ENCODE results near the gene B3GALT5.

B3GALT5 gene

GRCh38 chr21:39610703-39611102 lies 2.0 kb upstream of the B3GALT5 start:
- no peak for DNase-seq

DNA sequence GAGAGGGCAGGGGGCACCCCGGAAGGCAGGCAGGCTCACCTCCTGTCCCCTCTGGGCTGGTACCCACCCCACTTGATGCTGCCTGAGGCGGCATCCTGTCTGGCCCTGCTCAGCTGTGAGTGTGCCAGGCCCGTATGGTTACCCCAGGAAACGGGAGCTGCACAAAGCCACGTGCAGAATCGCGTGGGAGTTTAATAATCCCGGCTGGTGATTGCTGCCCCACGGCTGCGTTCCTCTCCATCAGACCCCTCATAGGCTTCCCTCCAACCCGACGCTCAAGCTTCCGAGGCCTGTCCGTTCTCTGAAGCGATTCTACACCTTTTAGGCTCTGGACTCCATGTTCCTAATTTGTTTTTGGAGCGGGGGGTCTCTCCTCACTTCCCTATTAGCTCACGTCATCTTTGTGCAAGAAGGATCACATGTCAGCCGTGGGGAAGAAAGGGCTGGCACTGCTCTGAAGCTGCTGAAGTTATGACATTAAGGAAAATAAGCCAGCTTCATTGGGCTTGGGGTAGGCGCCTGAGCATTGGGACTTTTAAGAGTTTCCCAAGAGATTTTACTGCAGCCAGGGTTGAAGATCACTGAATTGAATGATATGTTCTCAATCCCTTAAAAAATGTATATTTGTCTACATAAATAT lies 1.1 kb upstream of the B3GALT5 start:
- no peak for DNase-seq

- DNase-seq = no peak
Observed at GRCh38 chr21:39613041-39613934, 548 bp downstream of the B3GALT5 start.

DNA sequence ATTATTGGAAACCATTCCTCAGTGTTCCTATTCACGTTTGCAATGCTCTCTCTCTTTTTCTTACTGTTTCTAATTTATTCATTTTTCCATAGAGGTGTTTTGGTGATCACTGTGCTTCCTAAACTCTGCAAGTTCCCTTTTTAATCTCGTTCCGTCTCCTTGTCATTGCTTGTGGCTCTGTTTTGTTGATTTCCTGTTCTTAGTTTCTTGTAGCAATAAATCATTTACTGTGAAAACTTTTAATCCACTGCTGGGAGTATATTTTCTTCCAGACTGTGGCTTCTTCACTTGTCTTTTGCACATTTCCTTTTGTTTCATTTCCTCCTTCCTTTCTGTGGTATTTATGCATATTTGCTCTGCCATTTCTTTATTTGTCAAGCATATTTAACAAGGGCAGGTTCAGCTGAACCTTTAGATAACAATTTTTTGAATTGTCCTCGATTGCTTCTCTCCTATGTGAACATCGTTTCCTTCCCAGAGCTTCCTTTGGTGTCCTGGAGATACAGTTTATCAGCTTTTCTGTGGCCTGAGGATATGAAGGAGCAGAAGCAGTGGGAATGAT lies 3.6 kb downstream of the B3GALT5 start:
- DNase-seq = no peak

DNA sequence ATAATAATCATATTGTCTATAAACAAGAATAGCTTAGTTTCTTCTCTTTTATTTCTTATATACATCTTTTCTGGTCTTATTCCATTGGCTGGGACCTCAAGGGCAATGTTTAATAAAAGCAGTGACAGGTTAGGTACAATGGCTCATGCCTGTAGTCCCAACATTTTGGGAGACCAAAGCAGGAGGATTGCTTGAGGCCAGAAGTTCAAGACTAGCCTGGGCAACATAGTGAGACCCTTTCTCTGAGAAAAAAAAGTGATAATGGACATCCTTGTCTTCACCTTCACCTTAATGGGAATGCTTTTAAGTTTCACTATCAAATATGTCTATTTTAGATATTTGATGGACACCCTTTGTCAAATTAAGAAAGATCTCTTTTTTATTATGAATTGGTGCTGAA lies 8.1 kb downstream of the B3GALT5 start:
- no peak for DNase-seq

GRCh38 chr21:39625211-39625895 lies 12.6 kb downstream of the B3GALT5 start:
- no peak for DNase-seq

- DNase-seq = no peak
Observed at GRCh38 chr21:39628385-39628784, 15.6 kb downstream of the B3GALT5 start.

- no peak for DNase-seq
Observed at GRCh38 chr21:39630191-39630591, 17.5 kb downstream of the B3GALT5 start.

GRCh38 chr21:39630827-39631226 lies 18.1 kb downstream of the B3GALT5 start:
- no peak for DNase-seq

- no peak for DNase-seq
Observed at GRCh38 chr21:39631842-39632562, 19.3 kb downstream of the B3GALT5 start.

- no peak for DNase-seq
Observed at GRCh38 chr21:39632796-39633442, 20.2 kb downstream of the B3GALT5 start.

DNA sequence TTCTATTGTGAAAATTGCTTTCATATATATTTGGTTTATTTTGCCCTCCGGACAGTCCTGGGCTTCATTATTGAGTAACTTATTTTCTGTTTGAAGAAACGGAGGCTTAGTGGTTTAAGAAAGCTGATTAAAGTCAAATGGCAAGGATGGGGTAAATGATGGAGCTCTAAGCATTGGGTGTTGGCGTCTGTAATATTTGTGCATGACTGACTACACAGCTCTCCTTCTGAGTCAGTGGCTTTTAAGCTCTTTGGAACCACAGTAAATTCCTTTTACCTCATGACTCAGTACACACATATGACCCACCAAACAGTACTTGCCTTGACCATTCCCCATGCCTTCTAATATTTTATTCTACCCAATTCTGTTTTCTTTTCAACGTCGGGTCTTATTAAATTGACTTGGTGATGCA lies 21.0 kb downstream of the B3GALT5 start:
- DNase-seq = no peak

DNA sequence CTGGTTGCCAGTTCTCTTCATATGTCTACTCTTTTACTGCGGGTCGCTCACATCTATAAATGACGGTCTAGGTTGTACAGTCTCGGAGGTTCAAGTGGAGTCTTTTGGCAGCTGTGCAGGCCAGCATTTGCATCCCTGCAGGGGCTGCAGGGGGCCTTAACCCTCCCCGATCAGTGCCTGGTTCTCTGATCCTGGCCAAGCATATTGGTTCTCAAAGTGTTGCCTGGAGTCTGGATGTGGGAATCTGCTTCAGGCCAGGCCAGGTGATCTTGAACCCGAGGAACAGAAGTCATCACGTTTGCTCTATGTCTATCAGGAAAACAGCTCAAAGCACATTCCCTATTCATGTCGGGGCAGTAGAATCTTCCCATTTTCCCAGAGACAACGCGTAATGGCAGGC lies 21.8 kb downstream of the B3GALT5 start:
- no peak for DNase-seq

DNA sequence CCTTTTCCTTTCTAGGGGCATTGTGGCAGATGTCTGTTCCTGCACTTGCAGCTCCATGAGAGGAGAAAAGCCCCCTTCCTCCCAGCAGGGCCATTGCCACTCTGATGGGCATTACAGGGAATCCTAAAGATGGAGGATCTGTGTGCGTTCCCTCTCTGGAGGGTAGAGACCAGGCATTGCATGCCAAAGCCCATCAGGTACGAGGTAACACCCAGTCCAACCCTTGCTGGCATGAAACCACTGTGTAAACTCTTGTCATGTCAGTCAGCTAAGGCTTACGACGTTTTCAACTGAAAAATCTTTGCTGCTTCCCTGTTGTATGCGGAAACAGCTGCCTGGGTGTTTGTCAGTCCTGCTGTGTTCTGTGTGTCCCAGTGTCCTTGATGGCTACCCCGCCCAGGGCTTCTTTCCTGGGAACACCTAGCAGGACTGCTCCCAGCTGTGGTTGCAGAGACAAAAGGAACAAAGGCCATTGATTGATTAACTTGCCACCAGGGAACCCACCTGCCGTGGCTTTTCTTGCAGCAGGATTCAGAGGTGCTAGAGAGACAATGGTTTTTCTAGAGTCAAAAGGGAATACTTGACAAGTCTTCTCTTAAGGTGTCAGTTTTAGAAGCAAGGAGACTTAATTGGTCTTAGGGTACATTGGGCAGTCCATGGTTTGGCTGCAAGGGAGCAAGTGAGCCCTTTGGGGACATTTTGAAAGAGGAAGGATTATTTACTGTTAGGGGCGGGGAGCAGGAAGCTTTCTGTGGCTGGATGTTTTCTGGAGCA lies 24.6 kb downstream of the B3GALT5 start:
- DNase-seq = no peak

DNA sequence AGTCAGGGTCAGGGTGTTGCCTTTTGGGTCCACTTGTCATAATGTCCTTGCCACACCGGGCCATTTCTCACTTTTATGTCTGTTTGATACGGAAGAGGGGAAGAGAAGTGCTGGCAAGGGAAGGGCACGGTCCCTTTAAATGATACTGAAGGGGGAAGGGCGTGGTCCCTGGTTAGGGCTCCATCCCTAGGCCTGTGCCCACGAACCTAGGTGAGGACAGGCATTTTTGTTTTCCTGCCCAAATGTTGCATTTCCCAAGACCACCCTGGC lies 25.2 kb downstream of the B3GALT5 start:
- no peak for DNase-seq

DNA sequence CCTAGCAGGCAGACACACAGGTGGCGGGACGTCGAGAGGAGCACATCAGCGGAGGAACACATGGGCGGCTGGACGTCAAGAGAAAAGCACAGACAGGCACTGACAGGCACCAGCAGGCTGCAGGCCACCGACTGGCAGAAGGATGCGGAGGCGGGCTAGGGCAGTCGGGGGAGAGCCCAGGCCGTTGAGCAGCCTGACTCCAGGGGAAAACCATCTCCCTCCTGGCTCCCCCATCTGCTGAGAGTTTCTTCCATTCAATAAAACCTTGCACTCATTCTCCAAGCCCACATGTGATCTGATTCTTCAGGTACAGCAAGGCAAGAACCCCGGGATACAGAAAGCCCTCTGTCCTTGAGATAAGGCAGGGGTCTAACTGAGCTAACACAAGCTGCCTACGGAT lies 25.5 kb downstream of the B3GALT5 start:
- DNase-seq = no peak

DNA sequence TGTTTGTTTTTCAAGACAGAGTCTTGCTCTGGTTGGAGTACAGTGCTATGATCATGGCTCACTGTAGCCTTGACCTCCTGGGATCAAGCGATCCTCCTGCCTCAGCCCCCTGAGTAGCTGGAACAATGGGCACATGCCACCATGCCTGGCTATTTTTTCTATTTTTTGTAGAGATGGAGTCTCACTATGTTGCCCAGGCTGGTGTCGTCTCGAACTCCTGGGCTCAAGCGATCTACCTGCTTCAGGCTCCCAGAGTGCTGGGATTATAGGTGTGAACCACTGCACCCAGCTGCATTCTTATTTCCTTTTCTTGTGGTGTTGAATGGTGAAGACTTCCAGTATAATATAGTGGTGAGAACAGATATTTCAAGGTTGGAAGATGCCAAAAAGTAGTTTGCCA lies 28.0 kb downstream of the B3GALT5 start:
- no peak for DNase-seq

DNA sequence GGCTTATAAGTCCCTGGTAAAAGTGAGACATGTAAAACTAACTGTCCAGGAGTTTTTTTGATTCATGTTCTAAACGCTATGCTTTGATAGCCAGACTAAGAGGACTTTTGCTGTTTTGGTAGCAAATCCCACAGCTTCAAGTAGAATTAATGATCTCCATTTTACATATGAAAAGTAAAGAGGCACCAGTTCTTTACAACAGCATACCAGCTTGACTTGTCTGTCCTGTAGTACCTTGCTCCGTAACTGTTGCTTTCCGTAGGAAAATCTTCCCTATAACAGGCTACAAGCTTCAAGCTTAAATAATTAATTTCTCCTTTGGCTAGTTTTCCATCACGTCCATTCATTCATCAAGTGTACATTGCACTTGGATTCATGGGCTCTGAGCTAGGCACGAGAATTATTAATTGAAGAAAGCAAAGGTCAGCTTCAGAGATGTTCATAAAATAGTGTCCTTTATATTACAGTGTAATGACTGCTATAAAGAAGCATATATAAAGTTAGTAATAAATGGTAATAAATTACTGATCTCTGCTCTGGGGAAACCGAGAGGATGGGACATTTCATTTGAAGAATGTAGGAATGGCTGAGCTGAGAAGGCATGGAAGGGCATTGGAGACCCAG lies 29.2 kb downstream of the B3GALT5 start:
- no peak for DNase-seq

DNA sequence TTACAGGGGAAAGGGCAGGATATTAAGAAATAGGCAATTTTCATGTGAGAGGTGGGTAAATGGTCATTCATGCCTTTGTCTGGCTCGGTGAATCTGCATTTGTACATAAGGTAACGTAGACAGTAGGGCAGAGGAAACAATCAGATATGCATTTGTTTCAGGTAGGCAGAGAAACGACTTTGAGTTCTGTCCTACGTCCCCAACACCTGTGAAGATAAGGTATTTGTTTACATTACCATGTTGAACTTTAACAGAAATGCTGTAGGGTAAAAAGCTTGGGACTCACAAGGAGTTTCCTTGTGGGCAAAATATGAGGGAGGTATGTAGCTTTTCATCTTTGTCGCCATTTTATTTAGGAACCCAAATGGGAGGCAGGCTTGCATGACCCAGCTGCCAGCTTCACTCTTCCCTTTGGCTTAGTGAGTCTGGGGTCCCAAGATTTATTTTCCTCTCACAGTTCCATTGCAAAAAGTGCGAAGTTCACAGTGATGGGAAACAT lies 31.4 kb downstream of the B3GALT5 start:
- no peak for DNase-seq

- no peak for DNase-seq
Observed at GRCh38 chr21:39645331-39645730, 32.6 kb downstream of the B3GALT5 start.

- DNase-seq = no peak
Observed at GRCh38 chr21:39647476-39647875, 34.7 kb downstream of the B3GALT5 start.
